ENCODE measurements around the gene TMEM200A. TPM values are rescaled to one million over a fixed set of nuclear protein-coding genes. Genes with fewer than 3 reads are reported as not detected.

Gene TMEM200A
- total RNA-seq (0.12 and 0.18 TPM in 2 replicates), polyA plus RNA-seq (not detected in 2 replicates)

DNA sequence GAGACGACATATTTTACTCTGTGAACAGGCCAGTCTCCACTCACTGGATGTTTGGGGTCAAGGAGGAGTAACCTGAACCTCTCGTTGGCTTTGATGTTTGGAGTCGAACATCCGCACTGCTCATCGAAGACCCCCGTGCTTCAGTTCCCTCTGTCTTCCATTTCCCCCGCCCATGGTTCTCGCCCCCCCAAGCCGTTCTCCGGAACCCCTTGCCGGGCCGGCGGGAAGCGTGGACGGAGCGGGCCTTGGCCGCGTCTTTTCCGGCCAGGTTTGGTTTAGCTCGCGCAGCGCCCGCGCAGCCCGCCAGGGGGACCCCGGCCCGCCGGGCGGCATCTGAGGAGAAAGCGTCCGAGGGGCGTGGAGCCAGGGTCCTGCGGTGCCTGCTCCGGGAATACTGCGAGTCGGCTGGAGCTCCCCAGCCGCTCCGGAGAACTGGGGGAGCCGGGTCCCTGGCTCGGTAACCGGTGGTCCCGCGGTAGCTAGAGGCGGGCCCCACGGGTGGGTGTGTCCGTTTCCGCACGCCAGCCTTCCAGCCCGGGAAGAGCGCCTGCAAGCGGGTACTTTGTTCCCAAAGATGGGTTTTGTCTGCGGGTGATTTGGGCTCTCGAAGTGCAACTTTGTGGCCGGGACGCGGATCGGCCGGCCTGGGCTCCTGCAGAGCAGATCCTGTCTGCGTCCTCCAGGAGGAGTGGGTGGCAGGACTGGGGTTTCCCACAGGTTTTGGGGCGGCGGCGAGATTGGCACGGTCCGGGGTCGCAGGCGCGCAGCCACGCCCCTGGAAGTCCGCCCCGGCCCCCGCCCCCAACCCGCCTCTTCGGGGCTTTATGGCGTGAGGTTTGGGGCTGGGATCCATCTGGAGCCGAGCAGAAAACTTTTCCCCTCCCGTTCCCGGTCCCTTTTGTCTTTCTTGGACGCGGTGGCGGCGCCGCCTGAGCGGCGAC lies at the start of gene TMEM200A:
TMEM200A (plus strand) TSS at position 852 of the 941 bp plus-strand sequence. CDS start 74,406 bp downstream, outside the sequence.
- Histone ChIP-seq H3K27ac (no peak within 1 kb of the TSS), H3K4me3 (peak within 1 kb of the TSS; percentile 40), H3K36me3 (no peaks in the 10 kb centered on the region), H3K9me3 (ENCODE audit: low read depth) (no peaks in the 10 kb centered on the region), H3K4me1 (ENCODE audit: low read depth) (no peaks in the 10 kb centered on the region), H3K27me3 (peaks cover 70% of the 10 kb centered on the region)
- peak; percentile 73 to 88 for DNase-seq (ENCODE audit: low read depth in 1 of 2, low spot score in 1 of 2)
- TF ChIP-seq, protein P1, sequence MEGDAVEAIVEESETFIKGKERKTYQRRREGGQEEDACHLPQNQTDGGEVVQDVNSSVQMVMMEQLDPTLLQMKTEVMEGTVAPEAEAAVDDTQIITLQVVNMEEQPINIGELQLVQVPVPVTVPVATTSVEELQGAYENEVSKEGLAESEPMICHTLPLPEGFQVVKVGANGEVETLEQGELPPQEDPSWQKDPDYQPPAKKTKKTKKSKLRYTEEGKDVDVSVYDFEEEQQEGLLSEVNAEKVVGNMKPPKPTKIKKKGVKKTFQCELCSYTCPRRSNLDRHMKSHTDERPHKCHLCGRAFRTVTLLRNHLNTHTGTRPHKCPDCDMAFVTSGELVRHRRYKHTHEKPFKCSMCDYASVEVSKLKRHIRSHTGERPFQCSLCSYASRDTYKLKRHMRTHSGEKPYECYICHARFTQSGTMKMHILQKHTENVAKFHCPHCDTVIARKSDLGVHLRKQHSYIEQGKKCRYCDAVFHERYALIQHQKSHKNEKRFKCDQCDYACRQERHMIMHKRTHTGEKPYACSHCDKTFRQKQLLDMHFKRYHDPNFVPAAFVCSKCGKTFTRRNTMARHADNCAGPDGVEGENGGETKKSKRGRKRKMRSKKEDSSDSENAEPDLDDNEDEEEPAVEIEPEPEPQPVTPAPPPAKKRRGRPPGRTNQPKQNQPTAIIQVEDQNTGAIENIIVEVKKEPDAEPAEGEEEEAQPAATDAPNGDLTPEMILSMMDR (IDR thresholded peaks at IDR 0.05; ENCODE audit: low read depth, low read length): peak; percentile 90

DNA sequence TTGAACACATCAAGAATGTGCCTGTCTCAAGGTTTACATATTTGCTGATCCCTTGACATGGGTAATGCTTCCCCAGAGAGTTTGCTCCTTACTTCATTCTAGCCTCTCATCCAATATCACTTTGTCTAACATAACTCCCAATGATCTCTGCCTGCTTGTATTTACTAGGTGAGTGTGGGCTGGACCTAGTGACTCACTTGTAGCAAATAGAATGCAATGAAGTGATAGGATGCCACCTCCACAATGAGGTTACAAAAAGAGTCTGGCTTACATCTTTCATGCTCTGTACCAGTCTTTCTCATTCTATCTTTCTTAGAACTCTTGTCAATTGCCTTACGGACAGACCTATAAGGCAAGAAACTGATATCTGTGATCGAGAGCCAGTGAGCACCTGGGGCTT lies 44.9 kb upstream of the TMEM200A start:
- DNase-seq (ENCODE audit: low read depth in 1 of 2, low spot score in 1 of 2): no peak
- H3K27me3 ChIP-seq: no peaks in the 10 kb centered on the region
- no peak overlapping the region for H3K4me3 ChIP-seq
- H3K4me1 ChIP-seq (ENCODE audit: low read depth): no peaks in the 10 kb centered on the region
- TF ChIP-seq, protein P1 (IDR thresholded peaks at IDR 0.05; ENCODE audit: low read depth, low read length): no peak
- H3K27ac ChIP-seq: no peak overlapping the region
- no peaks in the 10 kb centered on the region for H3K9me3 ChIP-seq (ENCODE audit: low read depth)
- H3K36me3 ChIP-seq: no peaks in the 10 kb centered on the region

DNA sequence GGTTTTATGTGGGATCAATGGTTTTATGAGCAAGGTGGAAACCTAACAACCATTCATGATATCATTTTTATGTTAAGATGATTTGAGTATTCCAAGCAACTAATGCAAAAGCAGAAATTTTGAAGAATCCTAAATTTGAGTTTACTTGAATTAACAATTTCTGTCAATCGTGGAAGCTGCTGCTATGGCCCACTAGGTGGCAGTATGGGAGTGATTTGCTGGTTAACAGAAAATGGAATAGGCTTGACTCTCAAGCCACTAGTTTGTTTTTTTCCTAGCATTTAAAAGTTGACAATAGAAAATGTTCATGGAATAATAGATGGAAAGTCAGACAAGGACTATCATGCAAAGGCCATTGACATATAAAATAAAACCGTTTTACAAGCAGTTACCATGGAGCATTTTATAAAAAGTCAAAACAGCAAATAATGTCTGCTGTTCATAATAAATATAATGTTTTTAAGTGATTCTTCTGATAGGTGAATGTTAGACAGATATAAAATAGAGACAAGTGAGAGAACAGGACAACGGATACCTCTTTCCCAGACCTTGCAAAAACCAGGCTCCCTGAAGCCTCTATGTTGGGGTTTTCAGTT lies 43.0 kb upstream of the TMEM200A start:
- Histone ChIP-seq H3K27me3 (no peaks in the 10 kb centered on the region), H3K27ac (no peak overlapping the region), H3K9me3 (ENCODE audit: low read depth) (no peaks in the 10 kb centered on the region), H3K4me3 (no peak overlapping the region), H3K36me3 (no peaks in the 10 kb centered on the region), H3K4me1 (ENCODE audit: low read depth) (no peaks in the 10 kb centered on the region)
- TF ChIP-seq, protein P1 (IDR thresholded peaks at IDR 0.05; ENCODE audit: low read depth, low read length): peak; percentile 88
- peak; percentile 69 to 84 for DNase-seq (ENCODE audit: low read depth in 1 of 2, low spot score in 1 of 2)

DNA sequence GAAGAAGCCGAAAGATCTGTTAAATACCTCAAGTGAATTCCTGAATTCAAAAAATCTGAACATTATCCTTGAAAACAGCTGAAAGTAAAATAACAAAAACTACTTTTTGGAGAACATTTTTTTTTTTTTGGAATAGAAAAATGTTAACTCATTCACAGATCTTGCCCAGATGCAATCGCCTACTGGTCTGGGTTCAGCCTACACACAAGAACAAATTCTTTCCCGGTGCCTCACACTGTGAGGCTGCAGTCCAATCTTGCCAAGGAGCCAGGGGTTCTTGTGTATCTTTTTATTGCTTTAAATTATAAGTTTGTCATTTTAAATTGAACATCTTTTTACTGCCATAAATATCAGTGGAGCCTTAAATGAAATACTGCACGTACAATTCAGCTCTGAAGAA lies 41.2 kb upstream of the TMEM200A start:
- Histone ChIP-seq H3K4me1 (ENCODE audit: low read depth) (no peaks in the 10 kb centered on the region), H3K27ac (no peak overlapping the region), H3K9me3 (ENCODE audit: low read depth) (no peaks in the 10 kb centered on the region), H3K36me3 (no peaks in the 10 kb centered on the region), H3K27me3 (no peaks in the 10 kb centered on the region), H3K4me3 (no peak overlapping the region)
- DNase-seq (ENCODE audit: low read depth in 1 of 2, low spot score in 1 of 2): peak in 1 of 2 donors; percentile 57
- TF ChIP-seq, protein P1 (IDR thresholded peaks at IDR 0.05; ENCODE audit: low read depth, low read length): no peak

DNA sequence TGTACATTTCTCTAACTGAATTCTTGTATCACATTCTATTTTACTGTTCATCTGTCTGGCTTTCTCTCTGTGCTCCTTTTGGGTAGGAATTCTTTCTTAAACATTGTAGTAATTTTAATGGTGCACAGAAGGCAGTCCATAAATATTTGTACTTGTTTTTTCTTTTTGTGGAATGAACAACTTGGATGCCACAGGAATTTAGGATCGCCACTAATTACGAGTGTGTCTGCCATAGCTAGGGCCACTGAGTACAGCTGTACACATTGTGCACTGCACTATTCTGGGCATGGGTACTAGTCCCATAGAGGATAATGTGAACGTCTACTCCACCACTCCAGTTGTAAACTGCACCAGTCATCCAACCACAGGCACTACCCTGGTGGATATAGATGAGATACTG lies 39.3 kb upstream of the TMEM200A start:
- no peak overlapping the region for H3K27ac ChIP-seq
- no peaks in the 10 kb centered on the region for H3K36me3 ChIP-seq
- TF ChIP-seq, protein P1 (IDR thresholded peaks at IDR 0.05; ENCODE audit: low read depth, low read length): no peak
- H3K27me3 ChIP-seq: no peaks in the 10 kb centered on the region
- no peak for DNase-seq (ENCODE audit: low read depth in 1 of 2, low spot score in 1 of 2)
- H3K4me3 ChIP-seq: no peak overlapping the region
- H3K4me1 ChIP-seq (ENCODE audit: low read depth): no peaks in the 10 kb centered on the region
- H3K9me3 ChIP-seq (ENCODE audit: low read depth): no peaks in the 10 kb centered on the region

Data from cardiac muscle cell (in vitro differentiated cells and primary cell).